ENCODE results near the gene GADL1.

GADL1 gene

DNA sequence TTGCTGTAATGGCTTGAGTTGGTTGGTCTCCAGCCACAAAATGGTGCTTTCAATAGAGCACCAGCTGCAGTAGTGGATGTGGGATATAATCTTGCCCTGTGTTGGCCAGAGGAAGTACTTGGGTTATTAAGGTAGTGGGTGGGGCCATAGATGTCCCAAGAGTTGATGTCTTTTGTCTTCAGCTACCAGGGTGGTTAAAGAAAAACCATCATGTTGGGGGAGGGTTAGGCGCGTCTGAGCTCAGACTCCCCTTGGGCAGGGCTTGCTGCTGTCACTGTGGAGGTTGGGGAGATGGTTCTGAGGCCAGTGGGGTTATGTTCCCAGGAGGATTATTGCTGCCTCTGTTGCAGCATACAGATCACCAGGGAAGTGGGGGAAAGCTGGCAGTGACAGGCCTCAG, 46.9 kb upstream of the GADL1 start:
- Histone ChIP-seq H4K20me1 (ENCODE audit: low read depth, low read length) (no peaks in the 10 kb centered on the region), H3K27me3 (ENCODE audit: low read length) (no peaks in the 10 kb centered on the region), H3K4me3 (ENCODE audit: insufficient read depth, low read length, poor library complexity, severe bottlenecking) (no peak overlapping the region), H3F3A (ENCODE audit: insufficient read depth) (no peaks in the 10 kb centered on the region), H3K27ac (ENCODE audit: low read depth, low read length) (no peak overlapping the region), H2AFZ (ENCODE audit: low read depth, low read length, severe bottlenecking) (no peak overlapping the region), H3K79me2 (ENCODE audit: insufficient read depth, low read length) (no peaks in the 10 kb centered on the region), H3K9me2 (replicated peaks; ENCODE audit: insufficient read depth, low read length) (no peaks in the 10 kb centered on the region), H3K4me2 (ENCODE audit: low read depth, low read length, poor library complexity, severe bottlenecking) (no peak overlapping the region), H3K9me3 (ENCODE audit: insufficient read depth, low read length) (no peaks in the 10 kb centered on the region), H3K9ac (ENCODE audit: low read length) (no peak overlapping the region), H3K36me3 (ENCODE audit: low read length) (no peaks in the 10 kb centered on the region)
- TF ChIP-seq, protein P1, sequence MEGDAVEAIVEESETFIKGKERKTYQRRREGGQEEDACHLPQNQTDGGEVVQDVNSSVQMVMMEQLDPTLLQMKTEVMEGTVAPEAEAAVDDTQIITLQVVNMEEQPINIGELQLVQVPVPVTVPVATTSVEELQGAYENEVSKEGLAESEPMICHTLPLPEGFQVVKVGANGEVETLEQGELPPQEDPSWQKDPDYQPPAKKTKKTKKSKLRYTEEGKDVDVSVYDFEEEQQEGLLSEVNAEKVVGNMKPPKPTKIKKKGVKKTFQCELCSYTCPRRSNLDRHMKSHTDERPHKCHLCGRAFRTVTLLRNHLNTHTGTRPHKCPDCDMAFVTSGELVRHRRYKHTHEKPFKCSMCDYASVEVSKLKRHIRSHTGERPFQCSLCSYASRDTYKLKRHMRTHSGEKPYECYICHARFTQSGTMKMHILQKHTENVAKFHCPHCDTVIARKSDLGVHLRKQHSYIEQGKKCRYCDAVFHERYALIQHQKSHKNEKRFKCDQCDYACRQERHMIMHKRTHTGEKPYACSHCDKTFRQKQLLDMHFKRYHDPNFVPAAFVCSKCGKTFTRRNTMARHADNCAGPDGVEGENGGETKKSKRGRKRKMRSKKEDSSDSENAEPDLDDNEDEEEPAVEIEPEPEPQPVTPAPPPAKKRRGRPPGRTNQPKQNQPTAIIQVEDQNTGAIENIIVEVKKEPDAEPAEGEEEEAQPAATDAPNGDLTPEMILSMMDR (IDR thresholded peaks at IDR 0.05; ENCODE audit: insufficient read depth, low read length, poor library complexity, severe bottlenecking) = no peak
- TF ChIP-seq EZH2phosphoT487 (conservative IDR thresholded peaks at IDR 0.05; ENCODE audit: low read length) = no peak

DNA sequence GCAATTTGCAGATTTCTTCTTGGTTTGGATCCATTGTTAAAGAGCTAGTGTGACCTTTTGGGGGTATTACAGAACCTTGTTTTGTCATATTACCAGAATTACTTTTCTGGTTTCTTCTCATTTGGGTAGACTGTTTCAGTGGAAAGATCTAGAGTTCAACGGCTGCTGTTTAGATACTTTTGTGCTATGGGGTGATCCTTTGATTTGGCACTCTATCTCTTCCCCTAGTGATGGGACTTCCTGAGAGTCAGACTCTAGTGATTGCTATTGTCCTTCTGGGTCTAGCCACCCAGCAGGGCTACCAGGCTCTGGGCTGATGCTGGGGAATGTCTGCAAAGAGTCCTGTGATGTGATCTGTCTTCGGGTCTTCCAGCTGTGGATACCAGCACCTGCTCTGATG, 46.3 kb upstream of the GADL1 start:
- Histone ChIP-seq H3K36me3 (ENCODE audit: low read length) (no peaks in the 10 kb centered on the region), H3K27me3 (ENCODE audit: low read length) (no peaks in the 10 kb centered on the region), H3K4me3 (ENCODE audit: insufficient read depth, low read length, poor library complexity, severe bottlenecking) (no peak overlapping the region), H3K79me2 (ENCODE audit: insufficient read depth, low read length) (no peaks in the 10 kb centered on the region), H3K9ac (ENCODE audit: low read length) (no peak overlapping the region), H3K9me3 (ENCODE audit: insufficient read depth, low read length) (no peaks in the 10 kb centered on the region), H2AFZ (ENCODE audit: low read depth, low read length, severe bottlenecking) (no peak overlapping the region), H3K27ac (ENCODE audit: low read depth, low read length) (no peak overlapping the region), H4K20me1 (ENCODE audit: low read depth, low read length) (no peaks in the 10 kb centered on the region), H3F3A (ENCODE audit: insufficient read depth) (no peaks in the 10 kb centered on the region), H3K9me2 (replicated peaks; ENCODE audit: insufficient read depth, low read length) (no peaks in the 10 kb centered on the region), H3K4me2 (ENCODE audit: low read depth, low read length, poor library complexity, severe bottlenecking) (no peak overlapping the region)
- TF ChIP-seq, protein P1 (IDR thresholded peaks at IDR 0.05; ENCODE audit: insufficient read depth, low read length, poor library complexity, severe bottlenecking) = no peak
- TF ChIP-seq EZH2phosphoT487 (conservative IDR thresholded peaks at IDR 0.05; ENCODE audit: low read length) = no peak

DNA sequence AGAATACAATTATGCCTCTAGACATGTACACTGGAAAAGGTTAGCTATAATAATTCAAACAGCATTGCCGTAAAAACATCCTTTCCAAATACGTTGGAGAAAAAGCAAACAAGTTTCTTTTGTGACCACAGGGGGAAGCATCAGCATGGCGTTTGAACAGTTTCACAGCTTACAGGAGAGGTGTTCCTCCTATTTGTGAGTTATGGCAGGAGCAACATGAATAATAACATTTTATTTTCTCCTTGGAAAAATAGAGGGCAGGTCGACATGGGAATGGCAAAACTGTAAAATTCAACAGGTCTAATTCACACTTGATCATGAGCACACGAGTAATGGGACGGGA, 39.7 kb upstream of the GADL1 start:
- H3K9ac ChIP-seq (ENCODE audit: low read length) = no peak overlapping the region
- H3K4me3 ChIP-seq (ENCODE audit: insufficient read depth, low read length, poor library complexity, severe bottlenecking) = no peak overlapping the region
- H3F3A ChIP-seq (ENCODE audit: insufficient read depth) = no peaks in the 10 kb centered on the region
- H3K4me2 ChIP-seq (ENCODE audit: low read depth, low read length, poor library complexity, severe bottlenecking) = no peak overlapping the region
- H3K9me3 ChIP-seq (ENCODE audit: insufficient read depth, low read length) = no peaks in the 10 kb centered on the region
- no peak overlapping the region for H2AFZ ChIP-seq (ENCODE audit: low read depth, low read length, severe bottlenecking)
- no peak for TF ChIP-seq EZH2phosphoT487 (conservative IDR thresholded peaks at IDR 0.05; ENCODE audit: low read length)
- TF ChIP-seq, protein P1 (IDR thresholded peaks at IDR 0.05; ENCODE audit: insufficient read depth, low read length, poor library complexity, severe bottlenecking) = no peak
- no peaks in the 10 kb centered on the region for H3K27me3 ChIP-seq (ENCODE audit: low read length)
- H3K27ac ChIP-seq (ENCODE audit: low read depth, low read length) = no peak overlapping the region
- no peaks in the 10 kb centered on the region for H3K36me3 ChIP-seq (ENCODE audit: low read length)
- H3K9me2 ChIP-seq (replicated peaks; ENCODE audit: insufficient read depth, low read length) = no peaks in the 10 kb centered on the region
- H4K20me1 ChIP-seq (ENCODE audit: low read depth, low read length) = no peaks in the 10 kb centered on the region
- no peaks in the 10 kb centered on the region for H3K79me2 ChIP-seq (ENCODE audit: insufficient read depth, low read length)
